GM23338 (cell line): Measurements from ENCODE around the gene ZNF708. TPM values are rescaled to one million over a fixed set of nuclear protein-coding genes. Genes with fewer than 3 reads are reported as not detected.

Source experiments
- ATAC-seq: fragments of 200-7000 bp; cut with Tn5 transposase; 3 replicates; pipeline ENCODE4 v1.9.1; 2020
- DNase-seq: peaks from one replicate; pipeline ENCODE4 v3.0.0-alpha.2; 2015; ENCODE audit warnings: low spot score
- H2AFZ ChIP-seq: fragments of 200-600 bp; sonication (generic); 2 replicates; pipeline ENCODE4 v1.8.0; 2016; ENCODE audit warnings: antibody characterized with exemption, mild to moderate bottlenecking, moderate library complexity
- H3F3A ChIP-seq: fragments of 200-600 bp; sonication (generic); replicated peaks from 2 replicates; pipeline ENCODE4 v1.8.0; 2017; ENCODE audit warnings: antibody characterized with exemption, mixed run types, low read depth
- H3K27ac ChIP-seq: fragments of 200-600 bp; sonication (generic); 2 replicates; pipeline ENCODE4 v1.6.1; 2016; ENCODE audit warnings: low read depth
- H3K27me3 ChIP-seq: fragments of 200-600 bp; sonication (generic); 2 replicates; pipeline ENCODE4 v1.8.0; 2016; ENCODE audit warnings: mild to moderate bottlenecking, mixed run types, moderate library complexity; ENCODE audit not compliant: insufficient read depth
- H3K36me3 ChIP-seq: fragments of 200-600 bp; sonication (generic); 2 replicates; pipeline ENCODE4 v1.8.0; 2016; ENCODE audit warnings: mild to moderate bottlenecking; ENCODE audit not compliant: insufficient read depth
- H3K4me1 ChIP-seq: fragments of 200-600 bp; sonication (generic); 2 replicates; pipeline ENCODE4 v1.8.0; 2016; ENCODE audit warnings: mild to moderate bottlenecking, moderate library complexity; ENCODE audit not compliant: insufficient read depth
- H3K4me2 ChIP-seq: fragments of 200-600 bp; sonication (generic); 2 replicates; pipeline ENCODE4 v1.7.1; 2017; ENCODE audit warnings: mixed run types
- H3K4me3 ChIP-seq: fragments of 200-600 bp; sonication (generic); 2 replicates; pipeline ENCODE4 v1.6.1; 2016; ENCODE audit warnings: mixed run types
- H3K79me2 ChIP-seq: fragments of 200-600 bp; sonication (generic); replicated peaks from 2 replicates; pipeline ENCODE4 v1.8.0; 2017; ENCODE audit warnings: mild to moderate bottlenecking; ENCODE audit not compliant: insufficient read depth
- H3K9me2 ChIP-seq: fragments of 200-600 bp; sonication (generic); 2 replicates; pipeline ENCODE4 v1.8.0; 2017; ENCODE audit not compliant: insufficient read depth
- H4K20me1 ChIP-seq: fragments of 200-600 bp; sonication (generic); replicated peaks from 2 replicates; pipeline ENCODE4 v1.8.0; 2017; ENCODE audit warnings: mild to moderate bottlenecking; ENCODE audit not compliant: insufficient read depth
- H3K27ac Mint-ChIP-seq: 2 replicates; pipeline ENCODE4 v1.8.0; 2020; ENCODE audit warnings: inconsistent platforms, mild to moderate bottlenecking, moderate library complexity, mixed read lengths
- H3K27me3 Mint-ChIP-seq: 3 replicates; pipeline ENCODE4 v1.8.0; 2022; ENCODE audit warnings: low read depth, mild to moderate bottlenecking, moderate library complexity, mixed read lengths, inconsistent platforms; ENCODE audit not compliant: insufficient read depth, poor library complexity
- H3K36me3 Mint-ChIP-seq: 3 replicates; pipeline ENCODE4 v1.8.0; 2021; ENCODE audit warnings: low read depth, mild to moderate bottlenecking, inconsistent platforms, moderate library complexity, mixed read lengths
- H3K4me1 Mint-ChIP-seq: 3 replicates; pipeline ENCODE4 v1.8.0; 2020; ENCODE audit warnings: mild to moderate bottlenecking, inconsistent platforms, mixed read lengths
- H3K4me3 Mint-ChIP-seq: 3 replicates; pipeline ENCODE4 v1.8.0; 2021; ENCODE audit warnings: moderate library complexity, mild to moderate bottlenecking, inconsistent platforms, mixed read lengths
- H3K9me3 Mint-ChIP-seq: 3 replicates; pipeline ENCODE4 v1.8.0; 2020; ENCODE audit warnings: moderate library complexity, mild to moderate bottlenecking, inconsistent platforms, mixed read lengths
- CREB1 ChIP-seq: fragments of 250-450 bp; sonication (Bioruptor Pico); IDR thresholded peaks from 2 replicates; pipeline ENCODE4 v1.5.0; 2020; ENCODE audit warnings: low read depth, mild to moderate bottlenecking, moderate library complexity
- EZH2 ChIP-seq: fragments of 200-600 bp; sonication (generic); IDR thresholded peaks from one replicate; pipeline ENCODE4 v1.8.0; 2017; ENCODE audit warnings: antibody characterized with exemption, mild to moderate bottlenecking, low read depth; ENCODE audit not compliant: unreplicated experiment
- JUNB ChIP-seq: IDR thresholded peaks from one replicate; pipeline ENCODE4 v1.6.1; 2016; ENCODE audit warnings: antibody characterized with exemption; ENCODE audit not compliant: unreplicated experiment
- NANOG ChIP-seq: IDR thresholded peaks from 2 replicates; pipeline ENCODE4 v1.6.1; 2016; ENCODE audit warnings: antibody characterized with exemption, borderline replicate concordance
- POLR2AphosphoS5 ChIP-seq: IDR thresholded peaks from 2 replicates; pipeline ENCODE4 v1.6.1; 2016; ENCODE audit warnings: antibody characterized with exemption, low read depth
- polyA plus RNA-seq: library from polyadenylated mRNA; unstranded; fragments of >200 nt; fragmentation: Nextera tagmentation; extraction: Ambion mirVana; gene quantifications from 2 replicates; pipeline ENCODE4 v1.2.1, GENCODE V29; 2016
- total RNA-seq: library from RNA; depleted of rRNA; stranded (reverse); fragments of >200 nt; shearing (Covaris generic); gene quantifications from 2 replicates; pipeline ENCODE4 v1.2.3, GENCODE V29; 2014
- TF ChIP-seq, protein P1 (sequence below): IDR thresholded peaks from 2 replicates; pipeline ENCODE4 v1.6.1; 2016; ENCODE audit warnings: antibody characterized with exemption
- TF ChIP-seq, protein P2 (sequence below): IDR thresholded peaks from one replicate; pipeline ENCODE4 v1.6.1; 2018; ENCODE audit warnings: antibody characterized with exemption; ENCODE audit not compliant: unreplicated experiment

The ZNF708 gene
- total and polyA plus RNA-seq, 2 experiments from 2014 or later = 15.7 to 71.9 TPM

DNA sequence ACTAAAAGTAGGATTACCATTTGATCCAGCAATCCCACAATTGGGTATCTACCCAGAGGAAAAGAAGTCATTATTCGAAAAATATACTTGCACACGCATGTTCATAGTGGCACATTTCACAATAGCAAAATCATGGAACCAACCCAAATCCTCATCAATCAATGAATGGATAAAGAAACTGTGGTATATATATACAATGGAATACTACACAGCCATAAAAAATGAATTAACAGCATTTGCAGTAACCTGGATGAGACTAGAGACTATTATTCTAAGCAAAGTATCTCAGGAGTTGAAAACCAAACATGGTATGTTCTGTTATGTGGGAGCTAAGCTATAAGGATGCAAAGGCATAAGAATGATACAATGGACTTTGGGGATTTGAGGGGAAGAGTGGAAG lies 3.0 kb downstream of the ZNF708 start:
- TF ChIP-seq CREB1 (CRISPR knock-in tag) (no peak), EZH2 (no peak), POLR2AphosphoS5 (no peak)
- TF ChIP-seq, protein P1, sequence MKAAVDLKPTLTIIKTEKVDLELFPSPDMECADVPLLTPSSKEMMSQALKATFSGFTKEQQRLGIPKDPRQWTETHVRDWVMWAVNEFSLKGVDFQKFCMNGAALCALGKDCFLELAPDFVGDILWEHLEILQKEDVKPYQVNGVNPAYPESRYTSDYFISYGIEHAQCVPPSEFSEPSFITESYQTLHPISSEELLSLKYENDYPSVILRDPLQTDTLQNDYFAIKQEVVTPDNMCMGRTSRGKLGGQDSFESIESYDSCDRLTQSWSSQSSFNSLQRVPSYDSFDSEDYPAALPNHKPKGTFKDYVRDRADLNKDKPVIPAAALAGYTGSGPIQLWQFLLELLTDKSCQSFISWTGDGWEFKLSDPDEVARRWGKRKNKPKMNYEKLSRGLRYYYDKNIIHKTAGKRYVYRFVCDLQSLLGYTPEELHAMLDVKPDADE = no peak
- Mint-ChIP-seq H3K4me1 (peaks cover 36% of the 10 kb centered on the region), H3K27me3 (peaks cover 5% of the 10 kb centered on the region), H3K36me3 (peaks cover 52% of the 10 kb centered on the region), H3K9me3 (peaks cover 18% of the 10 kb centered on the region), H3K27ac (no peak overlapping the region), H3K4me3 (no peak overlapping the region)
- Histone ChIP-seq H3F3A (no peaks in the 10 kb centered on the region), H3K4me3 (0 out of 2 replicates have a peak overlapping the region, but pooled peaks have one; percentile 9), H3K4me2 (no peak overlapping the region), H3K79me2 (peaks cover 77% of the 10 kb centered on the region), H3K36me3 (peaks cover 16% of the 10 kb centered on the region), H3K27me3 (no peaks in the 10 kb centered on the region), H3K27ac (no peak overlapping the region), H3K4me1 (peaks cover 40% of the 10 kb centered on the region), H4K20me1 (peaks cover 11% of the 10 kb centered on the region; the same call in 1 of the 2 replicates), H3K9me2 (no peaks in the 10 kb centered on the region; the same call in 1 of the 2 replicates), H2AFZ (no peak overlapping the region)
- ATAC-seq = no peak
- no peak for DNase-seq

DNA sequence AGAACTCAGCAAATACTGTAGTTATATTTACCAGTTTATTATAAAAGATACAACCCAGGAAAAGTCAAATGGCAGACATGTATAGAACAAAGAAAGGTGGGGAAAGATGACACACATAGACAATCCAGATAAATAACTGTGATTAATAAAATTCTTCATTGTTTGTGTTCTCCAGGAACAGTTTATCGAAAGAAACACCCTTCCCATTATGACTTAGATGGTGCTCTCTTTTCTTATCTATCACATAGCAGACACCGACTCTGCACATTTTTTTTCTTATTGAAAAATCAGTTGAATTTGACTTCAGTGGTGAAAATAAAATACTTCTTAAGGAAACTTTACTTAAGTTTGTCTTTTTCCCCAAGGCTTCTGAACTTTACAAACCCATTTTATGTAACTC lies 6.2 kb downstream of the ZNF708 start:
- H3K27ac Mint-ChIP-seq = peak overlapping the region; percentile 76; the same call in 1 of the 2 replicates
- Histone ChIP-seq H3K36me3 (peaks cover 16% of the 10 kb centered on the region), H3K27ac (no peak overlapping the region; the same call in 1 of the 2 replicates), H3K79me2 (peaks cover 100% of the 10 kb centered on the region), H3K4me2 (peak overlapping the region; percentile 67), H4K20me1 (peaks cover 35% of the 10 kb centered on the region), H3K4me3 (no peak overlapping the region; the same call in 1 of the 2 replicates), H3F3A (no peaks in the 10 kb centered on the region), H3K27me3 (no peaks in the 10 kb centered on the region), H2AFZ (no peak overlapping the region), H3K9me2 (no peaks in the 10 kb centered on the region; the same call in 1 of the 2 replicates), H3K4me1 (peaks cover 45% of the 10 kb centered on the region)
- no peak overlapping the region for H3K4me3 Mint-ChIP-seq
- no peak for ATAC-seq
- H3K4me1 Mint-ChIP-seq = peaks cover 44% of the 10 kb centered on the region
- peaks cover 9% of the 10 kb centered on the region for H3K27me3 Mint-ChIP-seq
- peaks cover 14% of the 10 kb centered on the region for H3K9me3 Mint-ChIP-seq
- TF ChIP-seq JUNB = no peak
- no peak for TF ChIP-seq NANOG
- H3K36me3 Mint-ChIP-seq = peaks cover 42% of the 10 kb centered on the region
- no peak for DNase-seq

DNA sequence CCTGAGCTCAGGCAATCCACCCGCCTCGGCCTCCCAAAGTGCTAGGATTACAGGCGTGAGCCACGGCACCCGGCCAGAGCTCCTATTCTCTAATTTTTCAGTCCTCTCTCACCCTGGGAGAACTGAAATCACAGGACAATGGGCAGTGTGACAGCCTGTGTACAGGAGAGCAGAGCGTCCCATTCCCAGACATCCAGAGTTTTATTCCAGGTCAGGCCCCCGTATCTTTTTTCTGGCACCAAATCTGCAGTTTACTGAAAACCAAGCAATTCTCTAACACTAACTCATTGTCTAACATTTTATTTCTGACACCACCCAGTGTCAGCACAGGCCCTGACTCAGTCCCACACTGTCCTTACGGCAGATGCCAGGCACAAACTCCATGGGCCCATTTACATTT lies 6.7 kb downstream of the ZNF708 start:
- Mint-ChIP-seq H3K27ac (peak overlapping the region; percentile 76), H3K4me1 (peaks cover 43% of the 10 kb centered on the region), H3K27me3 (peaks cover 9% of the 10 kb centered on the region), H3K36me3 (peaks cover 41% of the 10 kb centered on the region), H3K9me3 (peaks cover 14% of the 10 kb centered on the region), H3K4me3 (no peak overlapping the region)
- Histone ChIP-seq H4K20me1 (peaks cover 40% of the 10 kb centered on the region), H3K36me3 (peaks cover 14% of the 10 kb centered on the region), H3F3A (no peaks in the 10 kb centered on the region), H3K27ac (no peak overlapping the region; the same call in 1 of the 2 replicates), H3K79me2 (peaks cover 100% of the 10 kb centered on the region), H3K4me3 (no peak overlapping the region), H3K4me2 (peak overlapping the region; percentile 67), H2AFZ (no peak overlapping the region), H3K27me3 (no peaks in the 10 kb centered on the region), H3K9me2 (no peaks in the 10 kb centered on the region; the same call in 1 of the 2 replicates), H3K4me1 (peaks cover 44% of the 10 kb centered on the region)
- DNase-seq (no peak), ATAC-seq (no peak)
- TF ChIP-seq, protein P2, sequence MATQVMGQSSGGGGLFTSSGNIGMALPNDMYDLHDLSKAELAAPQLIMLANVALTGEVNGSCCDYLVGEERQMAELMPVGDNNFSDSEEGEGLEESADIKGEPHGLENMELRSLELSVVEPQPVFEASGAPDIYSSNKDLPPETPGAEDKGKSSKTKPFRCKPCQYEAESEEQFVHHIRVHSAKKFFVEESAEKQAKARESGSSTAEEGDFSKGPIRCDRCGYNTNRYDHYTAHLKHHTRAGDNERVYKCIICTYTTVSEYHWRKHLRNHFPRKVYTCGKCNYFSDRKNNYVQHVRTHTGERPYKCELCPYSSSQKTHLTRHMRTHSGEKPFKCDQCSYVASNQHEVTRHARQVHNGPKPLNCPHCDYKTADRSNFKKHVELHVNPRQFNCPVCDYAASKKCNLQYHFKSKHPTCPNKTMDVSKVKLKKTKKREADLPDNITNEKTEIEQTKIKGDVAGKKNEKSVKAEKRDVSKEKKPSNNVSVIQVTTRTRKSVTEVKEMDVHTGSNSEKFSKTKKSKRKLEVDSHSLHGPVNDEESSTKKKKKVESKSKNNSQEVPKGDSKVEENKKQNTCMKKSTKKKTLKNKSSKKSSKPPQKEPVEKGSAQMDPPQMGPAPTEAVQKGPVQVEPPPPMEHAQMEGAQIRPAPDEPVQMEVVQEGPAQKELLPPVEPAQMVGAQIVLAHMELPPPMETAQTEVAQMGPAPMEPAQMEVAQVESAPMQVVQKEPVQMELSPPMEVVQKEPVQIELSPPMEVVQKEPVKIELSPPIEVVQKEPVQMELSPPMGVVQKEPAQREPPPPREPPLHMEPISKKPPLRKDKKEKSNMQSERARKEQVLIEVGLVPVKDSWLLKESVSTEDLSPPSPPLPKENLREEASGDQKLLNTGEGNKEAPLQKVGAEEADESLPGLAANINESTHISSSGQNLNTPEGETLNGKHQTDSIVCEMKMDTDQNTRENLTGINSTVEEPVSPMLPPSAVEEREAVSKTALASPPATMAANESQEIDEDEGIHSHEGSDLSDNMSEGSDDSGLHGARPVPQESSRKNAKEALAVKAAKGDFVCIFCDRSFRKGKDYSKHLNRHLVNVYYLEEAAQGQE = no peak
